Measurements from ENCODE around the gene TIMM21. TPM values are rescaled to one million over a fixed set of nuclear protein-coding genes. Genes with fewer than 3 reads are reported as not detected.
A peak's percentile ranks its signal among the peaks of the same experiment; 100 is the strongest.

Gene TIMM21
- total and polyA plus RNA-seq, 5 donors from 2014 or later, result 8.8 to 20.0 (median 15.6) TPM

DNA sequence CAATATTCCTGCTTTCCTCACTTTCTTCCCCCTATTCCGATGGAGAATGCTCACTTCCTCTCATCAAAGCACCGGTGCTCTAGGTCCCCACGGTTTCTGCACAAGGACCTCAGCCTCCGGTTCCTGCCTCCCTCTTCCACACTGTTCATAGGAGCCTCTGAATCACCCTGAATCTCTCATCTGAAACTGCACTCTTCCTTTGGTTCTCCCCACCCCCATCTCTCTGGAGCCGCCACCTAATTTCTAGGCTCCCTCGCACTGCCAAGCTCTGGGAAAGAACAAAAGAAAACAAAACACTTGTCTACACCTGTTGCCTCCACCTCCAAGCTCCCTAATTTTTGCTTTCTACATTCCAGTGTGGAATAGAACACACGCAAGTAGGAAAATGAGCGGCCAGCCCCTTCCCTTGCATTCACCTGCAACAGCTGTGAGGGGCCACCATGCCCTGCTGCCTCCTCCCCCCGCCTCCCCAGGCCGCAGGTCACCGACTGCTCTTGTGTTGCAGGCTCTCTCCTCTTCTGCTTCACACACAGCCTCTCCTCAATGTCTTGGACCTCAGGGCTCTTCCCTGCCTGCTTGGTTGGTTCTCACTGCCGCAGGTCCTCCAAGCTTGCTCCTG lies 10.3 kb upstream of the TIMM21 start:
- no peak overlapping the region for H3K4me3 ChIP-seq (ENCODE audit: low read depth, low read length)
- Mint-ChIP-seq H3K4me3 (no peak overlapping the region), H3K36me3 (peaks cover 11% of the 10 kb centered on the region), H3K27me3 (peaks cover 19% of the 10 kb centered on the region), H3K9me3 (no peaks in the 10 kb centered on the region), H3K4me1 (peaks cover 0 to 4% (median 0%) of the 10 kb centered on the region in 4 donors), H3K27ac (no peak overlapping the region)
- H3K27ac ChIP-seq (ENCODE audit: insufficient read depth, low read length, poor library complexity, severe bottlenecking), result no peak overlapping the region
- DNase-seq (no peak), ATAC-seq (ENCODE audit: low read depth in 2 of 2) (no peak)
- H3K36me3 ChIP-seq (ENCODE audit: control insufficient read depth, insufficient read depth, low read length), result no peaks in the 10 kb centered on the region
- H3K4me1 ChIP-seq (ENCODE audit: control insufficient read depth, insufficient read depth, low read length, poor library complexity, severe bottlenecking), result no peaks in the 10 kb centered on the region
- no peaks in the 10 kb centered on the region for H3K27me3 ChIP-seq (ENCODE audit: control insufficient read depth, insufficient read depth, low read length)
- no peaks in the 10 kb centered on the region for H3K9me3 ChIP-seq (ENCODE audit: control insufficient read depth in 2 of 2, low read length in 2 of 2)

DNA sequence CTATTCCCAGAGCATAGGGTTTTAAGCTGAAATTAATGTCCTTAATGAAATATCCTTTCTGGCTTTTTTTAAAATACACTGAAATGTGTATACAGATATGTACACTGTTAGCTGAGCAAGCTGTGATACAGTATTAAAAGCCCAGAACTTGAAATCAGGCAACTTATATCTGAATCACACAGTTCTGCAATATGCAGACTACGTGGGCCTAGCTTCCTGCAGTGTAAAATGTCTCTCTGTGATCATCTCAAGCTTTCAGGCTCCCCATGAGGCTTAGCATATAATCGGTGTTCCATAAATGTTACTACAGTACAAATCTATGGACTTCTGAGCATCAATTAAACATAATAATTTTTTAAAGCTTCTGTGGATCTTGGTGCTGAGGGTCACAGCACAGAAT lies 8.9 kb upstream of the TIMM21 start:
- Histone ChIP-seq H3K36me3 (ENCODE audit: control insufficient read depth, insufficient read depth, low read length) (no peaks in the 10 kb centered on the region), H3K27ac (ENCODE audit: insufficient read depth, low read length, poor library complexity, severe bottlenecking) (no peak overlapping the region), H3K9me3 (ENCODE audit: control insufficient read depth in 2 of 2, low read length in 2 of 2) (no peaks in the 10 kb centered on the region), H3K27me3 (ENCODE audit: control insufficient read depth, insufficient read depth, low read length) (no peaks in the 10 kb centered on the region), H3K4me3 (ENCODE audit: low read depth, low read length) (no peak overlapping the region), H3K4me1 (ENCODE audit: control insufficient read depth, insufficient read depth, low read length, poor library complexity, severe bottlenecking) (no peaks in the 10 kb centered on the region)
- Mint-ChIP-seq H3K36me3 (peaks cover 5% of the 10 kb centered on the region), H3K4me3 (no peak overlapping the region), H3K27ac (no peak overlapping the region), H3K4me1 (peaks cover 0 to 4% (median 0%) of the 10 kb centered on the region in 4 donors), H3K9me3 (no peaks in the 10 kb centered on the region), H3K27me3 (peaks cover 11% of the 10 kb centered on the region)
- DNase-seq, result no peak
- no peak for ATAC-seq (ENCODE audit: low read depth in 2 of 2)

DNA sequence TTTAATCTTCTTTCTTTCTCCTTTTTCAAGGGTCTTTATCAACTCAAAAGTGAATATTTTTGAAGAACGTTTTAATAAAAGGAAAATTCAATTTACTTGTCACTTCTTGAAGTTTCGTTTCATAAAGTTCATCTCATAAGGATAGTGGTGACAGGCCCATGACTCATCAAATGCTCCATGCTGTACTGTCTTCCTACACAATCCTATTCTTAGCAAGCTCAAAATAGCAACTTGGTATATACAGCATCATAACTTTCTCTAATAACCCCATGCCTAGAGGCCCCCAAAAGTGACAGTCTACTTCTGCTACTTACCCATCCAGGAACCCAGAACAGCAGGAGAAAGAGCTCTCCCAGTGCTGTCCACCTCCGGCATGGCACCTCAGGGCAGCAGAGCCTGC lies 8.4 kb upstream of the TIMM21 start:
- ATAC-seq (ENCODE audit: low read depth in 2 of 2) (peak in 1 of 2 donors; percentile 43), DNase-seq (peak in 1 of 3 donors; percentile 17)
- Mint-ChIP-seq H3K36me3 (peaks cover 5% of the 10 kb centered on the region), H3K9me3 (no peaks in the 10 kb centered on the region), H3K27me3 (peaks cover 11% of the 10 kb centered on the region), H3K4me3 (no peak overlapping the region), H3K27ac (no peak overlapping the region), H3K4me1 (peaks cover 0 to 4% (median 0%) of the 10 kb centered on the region in 4 donors)
- Histone ChIP-seq H3K27me3 (ENCODE audit: control insufficient read depth, insufficient read depth, low read length) (no peaks in the 10 kb centered on the region), H3K27ac (ENCODE audit: insufficient read depth, low read length, poor library complexity, severe bottlenecking) (no peak overlapping the region), H3K36me3 (ENCODE audit: control insufficient read depth, insufficient read depth, low read length) (no peaks in the 10 kb centered on the region), H3K4me1 (ENCODE audit: control insufficient read depth, insufficient read depth, low read length, poor library complexity, severe bottlenecking) (no peaks in the 10 kb centered on the region), H3K9me3 (ENCODE audit: control insufficient read depth in 2 of 2, low read length in 2 of 2) (no peaks in the 10 kb centered on the region), H3K4me3 (ENCODE audit: low read depth, low read length) (no peak overlapping the region)

DNA sequence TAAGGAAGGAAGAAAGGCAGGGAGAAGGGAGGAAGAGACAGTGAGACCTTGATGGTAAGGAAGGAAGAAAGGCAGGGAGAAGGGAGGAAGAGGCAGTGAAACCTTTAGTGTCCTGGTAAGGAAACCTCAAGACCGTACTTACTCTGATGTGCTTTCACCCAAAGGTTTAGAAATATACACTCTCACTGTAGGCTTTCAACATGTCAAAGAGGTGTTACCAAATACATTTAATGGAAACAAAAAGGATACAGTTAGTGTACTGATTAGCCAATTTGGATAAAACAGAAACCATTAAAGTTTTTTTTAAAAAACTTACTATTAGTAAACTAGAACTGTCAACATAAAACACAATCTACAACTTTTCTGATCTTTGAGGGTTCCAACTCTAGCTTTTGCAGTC lies 7.7 kb upstream of the TIMM21 start:
- no peak for ATAC-seq (ENCODE audit: low read depth in 2 of 2)
- DNase-seq, result no peak
- Mint-ChIP-seq H3K4me1 (peaks cover 0 to 4% (median 0%) of the 10 kb centered on the region in 4 donors), H3K4me3 (no peak overlapping the region), H3K27ac (peak overlapping the region in 1 of 3 donors; percentile 67), H3K9me3 (no peaks in the 10 kb centered on the region), H3K36me3 (peaks cover 5% of the 10 kb centered on the region), H3K27me3 (peaks cover 12% of the 10 kb centered on the region)
- Histone ChIP-seq H3K27me3 (ENCODE audit: control insufficient read depth, insufficient read depth, low read length) (no peaks in the 10 kb centered on the region), H3K9me3 (ENCODE audit: control insufficient read depth in 2 of 2, low read length in 2 of 2) (no peaks in the 10 kb centered on the region), H3K27ac (ENCODE audit: insufficient read depth, low read length, poor library complexity, severe bottlenecking) (no peak overlapping the region), H3K36me3 (ENCODE audit: control insufficient read depth, insufficient read depth, low read length) (no peaks in the 10 kb centered on the region), H3K4me1 (ENCODE audit: control insufficient read depth, insufficient read depth, low read length, poor library complexity, severe bottlenecking) (no peaks in the 10 kb centered on the region), H3K4me3 (ENCODE audit: low read depth, low read length) (no peak overlapping the region)

DNA sequence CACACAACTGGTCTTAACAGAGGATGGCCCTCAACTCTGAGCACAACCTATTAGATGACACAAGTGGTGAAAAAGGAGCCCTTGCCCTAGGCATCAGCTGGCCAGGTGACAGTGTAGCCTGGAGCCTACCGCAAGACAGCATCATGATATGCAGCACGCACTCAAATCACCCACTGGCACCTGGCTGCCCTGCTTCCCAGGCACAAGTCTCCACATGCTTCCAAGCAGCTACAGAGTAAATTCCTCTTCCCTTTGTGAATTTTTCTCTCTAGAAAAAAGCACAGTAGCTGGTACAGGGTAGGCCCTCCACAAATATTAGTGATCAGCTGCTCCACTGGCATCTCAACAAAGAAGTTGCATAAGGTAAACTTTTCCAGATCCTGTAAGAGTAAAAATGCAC lies 6.7 kb upstream of the TIMM21 start:
- Mint-ChIP-seq H3K9me3 (no peaks in the 10 kb centered on the region), H3K27ac (no peak overlapping the region), H3K36me3 (peaks cover 5% of the 10 kb centered on the region), H3K4me3 (peak overlapping the region in 1 of 4 donors; percentile 36), H3K27me3 (peaks cover 16% of the 10 kb centered on the region), H3K4me1 (peaks cover 0 to 5% (median 4%) of the 10 kb centered on the region in 4 donors)
- H3K4me1 ChIP-seq (ENCODE audit: control insufficient read depth, insufficient read depth, low read length, poor library complexity, severe bottlenecking), result no peaks in the 10 kb centered on the region
- H3K9me3 ChIP-seq (ENCODE audit: control insufficient read depth in 2 of 2, low read length in 2 of 2), result no peaks in the 10 kb centered on the region
- no peaks in the 10 kb centered on the region for H3K27me3 ChIP-seq (ENCODE audit: control insufficient read depth, insufficient read depth, low read length)
- DNase-seq, result no peak
- H3K36me3 ChIP-seq (ENCODE audit: control insufficient read depth, insufficient read depth, low read length), result no peaks in the 10 kb centered on the region
- no peak overlapping the region for H3K4me3 ChIP-seq (ENCODE audit: low read depth, low read length)
- H3K27ac ChIP-seq (ENCODE audit: insufficient read depth, low read length, poor library complexity, severe bottlenecking), result no peak overlapping the region
- ATAC-seq (ENCODE audit: low read depth in 2 of 2), result no peak

DNA sequence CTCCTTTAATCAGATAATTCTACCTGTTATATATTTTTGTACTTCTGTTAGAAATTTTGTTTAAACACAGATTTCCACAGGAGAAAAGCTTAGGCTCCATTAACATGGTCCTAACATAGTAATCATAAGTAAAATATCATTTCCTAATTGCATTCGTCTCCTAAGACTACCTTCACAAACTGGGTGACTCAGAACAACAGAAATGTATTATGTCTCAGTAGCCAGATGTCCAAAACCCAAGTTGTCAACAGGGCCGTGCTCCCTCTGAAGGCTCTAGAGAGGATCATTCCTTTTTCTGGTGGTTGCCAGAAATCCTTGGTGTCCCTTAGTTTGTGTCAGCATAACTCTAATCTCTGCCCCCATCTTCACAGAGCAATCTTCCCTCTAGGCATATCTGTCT lies 6.1 kb upstream of the TIMM21 start:
- H3K4me1 Mint-ChIP-seq, result peaks cover 0 to 10% (median 6%) of the 10 kb centered on the region in 4 donors
- ATAC-seq (ENCODE audit: low read depth in 2 of 2) (no peak), DNase-seq (no peak)
- H3K36me3 ChIP-seq (ENCODE audit: control insufficient read depth, insufficient read depth, low read length), result no peaks in the 10 kb centered on the region
- no peaks in the 10 kb centered on the region for H3K27me3 ChIP-seq (ENCODE audit: control insufficient read depth, insufficient read depth, low read length)
- peaks cover 6% of the 10 kb centered on the region for H3K4me1 ChIP-seq (ENCODE audit: control insufficient read depth, insufficient read depth, low read length, poor library complexity, severe bottlenecking)
- no peak overlapping the region for H3K27ac ChIP-seq (ENCODE audit: insufficient read depth, low read length, poor library complexity, severe bottlenecking)
- no peak overlapping the region for H3K4me3 Mint-ChIP-seq
- H3K9me3 Mint-ChIP-seq, result no peaks in the 10 kb centered on the region
- no peak overlapping the region for H3K4me3 ChIP-seq (ENCODE audit: low read depth, low read length)
- H3K27me3 Mint-ChIP-seq, result peaks cover 16% of the 10 kb centered on the region
- H3K27ac Mint-ChIP-seq, result no peak overlapping the region
- peaks cover 5% of the 10 kb centered on the region for H3K36me3 Mint-ChIP-seq
- no peaks in the 10 kb centered on the region for H3K9me3 ChIP-seq (ENCODE audit: control insufficient read depth in 2 of 2, low read length in 2 of 2)

DNA sequence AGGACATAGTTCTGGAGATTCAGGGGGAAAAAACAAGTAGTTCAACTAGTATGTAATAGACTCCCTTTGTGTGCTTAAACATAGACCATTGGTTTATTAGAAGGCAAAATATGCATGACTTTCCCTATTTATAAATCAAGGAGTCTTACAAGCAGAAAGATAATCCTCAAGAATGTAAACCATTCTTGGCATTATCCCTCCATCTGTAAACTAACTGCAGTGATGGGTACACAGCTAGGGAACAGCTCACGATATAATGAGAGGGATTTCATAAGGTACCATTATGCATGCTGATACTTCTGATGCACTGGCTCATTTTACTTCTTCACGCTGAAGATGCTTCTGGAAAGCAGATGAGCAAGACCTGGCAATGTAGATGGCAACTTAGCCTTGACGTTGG lies 1.6 kb upstream of the TIMM21 start:
- Mint-ChIP-seq H3K9me3 (peaks cover 0 to 2% (median 0%) of the 10 kb centered on the region in 7 donors), H3K36me3 (peaks cover 3% of the 10 kb centered on the region), H3K4me1 (peaks cover 12 to 49% (median 32%) of the 10 kb centered on the region in 4 donors), H3K27me3 (peaks cover 16% of the 10 kb centered on the region), H3K4me3 (peak overlapping the region; percentile 95 to 99 (median 97)), H3K27ac (peak overlapping the region; percentile 98 to 100 (median 100))
- ATAC-seq (ENCODE audit: low read depth in 2 of 2) (no peak), DNase-seq (no peak)
- peak overlapping the region; percentile 100 for H3K4me3 ChIP-seq (ENCODE audit: low read depth, low read length)
- H3K36me3 ChIP-seq (ENCODE audit: control insufficient read depth, insufficient read depth, low read length), result peaks cover 3% of the 10 kb centered on the region
- no peaks in the 10 kb centered on the region for H3K27me3 ChIP-seq (ENCODE audit: control insufficient read depth, insufficient read depth, low read length)
- no peaks in the 10 kb centered on the region for H3K9me3 ChIP-seq (ENCODE audit: control insufficient read depth in 2 of 2, low read length in 2 of 2)
- peak overlapping the region; percentile 97 for H3K27ac ChIP-seq (ENCODE audit: insufficient read depth, low read length, poor library complexity, severe bottlenecking)
- H3K4me1 ChIP-seq (ENCODE audit: control insufficient read depth, insufficient read depth, low read length, poor library complexity, severe bottlenecking), result peaks cover 22% of the 10 kb centered on the region

DNA sequence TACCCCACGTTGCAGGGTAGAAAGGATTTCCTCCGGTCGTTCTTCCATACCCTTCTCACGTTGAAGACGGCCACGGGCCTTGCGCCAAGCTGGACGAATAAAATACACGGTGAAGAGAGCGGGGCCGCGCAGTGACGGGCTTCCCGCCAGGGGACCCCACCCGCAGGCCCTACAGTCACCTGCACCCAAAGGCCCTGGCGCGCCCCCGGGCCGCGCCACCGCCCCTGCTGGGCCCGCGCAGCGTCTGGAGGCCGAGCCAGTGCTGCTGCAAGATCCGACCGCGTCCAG lies 888 bp upstream of the TIMM21 start:
- DNase-seq, result no peak
- peaks cover 12% of the 10 kb centered on the region for H3K27me3 Mint-ChIP-seq
- H3K4me3 ChIP-seq (ENCODE audit: low read depth, low read length), result peak overlapping the region; percentile 100

More for the DNA sequence above, 888 bp upstream of the TIMM21 start:
- peaks cover 7% of the 10 kb centered on the region for H3K36me3 Mint-ChIP-seq
- peak overlapping the region; percentile 95 to 99 (median 97) for H3K4me3 Mint-ChIP-seq
- peaks cover 12 to 54% (median 34%) of the 10 kb centered on the region in 4 donors for H3K4me1 Mint-ChIP-seq
- peak overlapping the region; percentile 98 to 100 (median 100) for H3K27ac Mint-ChIP-seq
- H3K9me3 Mint-ChIP-seq, result peaks cover 0 to 2% (median 0%) of the 10 kb centered on the region in 7 donors
- no peaks in the 10 kb centered on the region for H3K27me3 ChIP-seq (ENCODE audit: control insufficient read depth, insufficient read depth, low read length)
- no peak for ATAC-seq (ENCODE audit: low read depth in 2 of 2)
- no peaks in the 10 kb centered on the region for H3K9me3 ChIP-seq (ENCODE audit: control insufficient read depth in 2 of 2, low read length in 2 of 2)
- peaks cover 22% of the 10 kb centered on the region for H3K4me1 ChIP-seq (ENCODE audit: control insufficient read depth, insufficient read depth, low read length, poor library complexity, severe bottlenecking)
- peaks cover 3% of the 10 kb centered on the region for H3K36me3 ChIP-seq (ENCODE audit: control insufficient read depth, insufficient read depth, low read length)
- H3K27ac ChIP-seq (ENCODE audit: insufficient read depth, low read length, poor library complexity, severe bottlenecking), result peak overlapping the region; percentile 97

All from CD4-positive, CD25-positive, alpha-beta regulatory T cell (primary cell).